DND-41 (cell line): ENCODE data around the gene RMI1.

Experiments
- ATAC-seq: fragments of 200-7000 bp; cut with Tn5 transposase; 3 replicates; pipeline ENCODE4 v1.9.1; 2021; ENCODE audit warnings: low read depth; ENCODE audit not compliant: insufficient read depth
- DNase-seq: peaks from one replicate; pipeline ENCODE4 v3.0.0-alpha.2; 2020
- H2AFZ ChIP-seq: 2 replicates; pipeline ENCODE4 v1.6.0; 2012; ENCODE audit warnings: low read depth, low read length
- H3K27ac ChIP-seq: 2 replicates; pipeline ENCODE4 v1.5.1; 2012; ENCODE audit warnings: low read length, inconsistent platforms
- H3K27me3 ChIP-seq: fragments of 200-600 bp; sonication (generic); 2 replicates; pipeline ENCODE4 v1.6.0; 2012; ENCODE audit warnings: low read length, mild to moderate bottlenecking, inconsistent platforms; ENCODE audit not compliant: insufficient read depth, poor library complexity
- H3K36me3 ChIP-seq: 2 replicates; pipeline ENCODE4 v1.5.1; 2012; ENCODE audit warnings: low read length, inconsistent platforms; ENCODE audit not compliant: insufficient read depth
- H3K4me1 ChIP-seq: 2 replicates; pipeline ENCODE4 v1.5.1; 2012; ENCODE audit warnings: mild to moderate bottlenecking, low read length; ENCODE audit not compliant: insufficient read depth
- H3K4me2 ChIP-seq: 2 replicates; pipeline ENCODE4 v1.6.0; 2012; ENCODE audit warnings: mild to moderate bottlenecking, moderate library complexity, low read length, inconsistent platforms; ENCODE audit not compliant: insufficient read depth
- H3K4me3 ChIP-seq, 2 experiments: fragments of 200-600 bp in 1 of 2; shearing (Covaris generic) in 1 of 2; 2 replicates each; pipeline ENCODE4 v1.5.1; 2012 to 2016; ENCODE audit warnings: inconsistent platforms in 2 of 2, low read length in 2 of 2, mild to moderate bottlenecking in 2 of 2, low read depth in 1 of 2, moderate library complexity in 1 of 2
- H3K79me2 ChIP-seq: 2 replicates; pipeline ENCODE4 v1.6.0; 2012; ENCODE audit warnings: low read length, inconsistent platforms; ENCODE audit not compliant: insufficient read depth
- H3K9ac ChIP-seq: 2 replicates; pipeline ENCODE4 v1.6.0; 2012; ENCODE audit warnings: low read depth, mild to moderate bottlenecking, inconsistent platforms, low read length, moderate library complexity
- H3K9me3 ChIP-seq: 2 replicates; pipeline ENCODE4 v1.5.1; 2012; ENCODE audit warnings: low read length, moderate library complexity, mild to moderate bottlenecking, inconsistent platforms; ENCODE audit not compliant: insufficient read depth, severe bottlenecking
- H4K20me1 ChIP-seq: 2 replicates; pipeline ENCODE4 v1.6.0; 2012; ENCODE audit warnings: low read length; ENCODE audit not compliant: insufficient read depth
- CTCF ChIP-seq: IDR thresholded peaks from 2 replicates; pipeline ENCODE4 v1.5.1; 2012; ENCODE audit warnings: borderline replicate concordance, low read length, moderate library complexity, mild to moderate bottlenecking; ENCODE audit not compliant: poor library complexity, severe bottlenecking; ENCODE audit errors: extremely low read depth
- EZH2 ChIP-seq: IDR thresholded peaks from 3 replicates; pipeline ENCODE4 v1.6.1; 2012; ENCODE audit warnings: borderline replicate concordance, low read depth, mild to moderate bottlenecking, moderate library complexity, low read length, inconsistent platforms; ENCODE audit not compliant: severe bottlenecking

Gene RMI1

DNA sequence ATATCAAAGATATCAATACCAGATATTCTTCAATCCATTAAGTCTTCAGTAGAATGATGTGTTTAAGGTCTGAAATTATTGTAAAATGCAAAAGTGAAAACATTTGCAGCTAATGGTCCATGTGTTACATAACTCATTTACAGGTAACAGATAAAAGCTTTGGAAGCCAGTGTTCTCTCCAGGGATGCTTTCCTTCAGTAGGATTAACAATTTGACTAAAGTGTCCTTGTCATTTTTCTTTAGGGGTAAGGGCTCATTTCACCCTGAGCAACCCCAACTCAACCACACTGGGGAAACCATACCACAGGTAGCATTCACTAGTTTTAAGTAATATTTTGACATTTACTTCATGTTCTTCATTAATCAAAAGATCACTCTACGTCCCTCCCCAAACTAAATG lies 13.5 kb upstream of the RMI1 start:
- DNase-seq (no peak), ATAC-seq (no peak)
- no peaks in the 10 kb centered on the region for H3K4me1 ChIP-seq
- peaks cover 50% of the 10 kb centered on the region for H3K36me3 ChIP-seq
- H3K27me3 ChIP-seq = no peaks in the 10 kb centered on the region
- TF ChIP-seq EZH2 (no peak), CTCF (no peak)
- H3K4me2 ChIP-seq = no peak overlapping the region
- H2AFZ ChIP-seq = no peak overlapping the region
- peaks cover 38% of the 10 kb centered on the region for H4K20me1 ChIP-seq
- H3K79me2 ChIP-seq = peaks cover 26% of the 10 kb centered on the region; the same call in 1 of the 2 replicates
- no peaks in the 10 kb centered on the region for H3K9me3 ChIP-seq
- no peak overlapping the region for H3K9ac ChIP-seq
- no peak overlapping the region for H3K4me3 ChIP-seq
- no peak overlapping the region for H3K27ac ChIP-seq

- Histone ChIP-seq H3K4me1 (0 out of 2 replicates have a peak, but pooled peaks cover 8% of the 10 kb centered on the region), H4K20me1 (peaks cover 60% of the 10 kb centered on the region), H3K9ac (no peak overlapping the region), H2AFZ (no peak overlapping the region), H3K4me2 (no peak overlapping the region), H3K27me3 (no peaks in the 10 kb centered on the region), H3K9me3 (no peaks in the 10 kb centered on the region), H3K79me2 (peaks cover 51% of the 10 kb centered on the region), H3K36me3 (peaks cover 75% of the 10 kb centered on the region), H3K27ac (no peak overlapping the region), H3K4me3 (no peak overlapping the region)
- TF ChIP-seq CTCF = no peak
- TF ChIP-seq EZH2 = no peak
- no peak for DNase-seq
- ATAC-seq = no peak
These were observed 11.0 kb upstream of the RMI1 start for GRCh38 chr9:83969602-83970001.

DNA sequence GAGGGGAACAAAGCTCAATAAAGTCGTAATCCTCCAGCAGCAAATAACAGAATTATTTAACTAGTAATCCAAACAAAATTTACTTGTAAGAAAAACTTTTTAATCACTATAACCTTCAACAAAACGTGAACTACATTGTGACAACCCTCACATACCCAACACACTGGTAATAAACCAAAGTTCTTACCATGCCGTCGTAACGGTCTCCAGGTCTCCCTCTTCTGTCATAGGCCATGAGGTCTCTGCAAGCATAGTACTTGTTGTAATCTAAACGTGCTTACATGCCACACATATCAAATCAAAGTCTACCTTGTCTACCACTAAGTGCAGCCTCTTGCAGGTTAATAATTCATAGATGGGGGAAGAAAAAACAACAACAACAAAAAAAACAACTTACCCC lies 9.1 kb upstream of the RMI1 start:
- H3K27ac ChIP-seq = no peak overlapping the region
- peaks cover 25% of the 10 kb centered on the region; the same call in 1 of the 2 replicates for H3K4me1 ChIP-seq
- H2AFZ ChIP-seq = no peak overlapping the region
- no peak for ATAC-seq
- no peak for DNase-seq
- H3K4me3 ChIP-seq = no peak overlapping the region
- no peak overlapping the region for H3K4me2 ChIP-seq
- no peaks in the 10 kb centered on the region for H3K27me3 ChIP-seq
- peaks cover 70% of the 10 kb centered on the region for H3K79me2 ChIP-seq
- no peak overlapping the region for H3K9ac ChIP-seq
- peaks cover 94% of the 10 kb centered on the region for H3K36me3 ChIP-seq
- peaks cover 75% of the 10 kb centered on the region for H4K20me1 ChIP-seq
- no peaks in the 10 kb centered on the region for H3K9me3 ChIP-seq
- TF ChIP-seq EZH2 (no peak), CTCF (no peak)

- Histone ChIP-seq H3K27me3 (no peaks in the 10 kb centered on the region), H2AFZ (no peak overlapping the region), H3K9me3 (no peaks in the 10 kb centered on the region), H3K4me3 (no peak overlapping the region), H3K4me1 (peaks cover 33% of the 10 kb centered on the region), H3K27ac (no peak overlapping the region), H3K4me2 (no peak overlapping the region), H3K79me2 (peaks cover 78% of the 10 kb centered on the region), H3K9ac (no peak overlapping the region), H4K20me1 (peaks cover 80% of the 10 kb centered on the region), H3K36me3 (peaks cover 97% of the 10 kb centered on the region)
- TF ChIP-seq CTCF (no peak), EZH2 (no peak)
- DNase-seq = no peak
- ATAC-seq = peak; percentile 39; the same call in 1 of the 3 replicates
These were observed 8.3 kb upstream of the RMI1 start for GRCh38 chr9:83972286-83972685.
